ENCODE measurements around the gene COL19A1. TPM values are rescaled to one million over a fixed set of nuclear protein-coding genes. Genes with fewer than 3 reads are reported as not detected.

COL19A1 gene
- polyA plus RNA-seq, 1 donor: 9.5 TPM

- no peak for DNase-seq
Measured at GRCh38 chr6:70176842-70177550, 310.6 kb downstream of the COL19A1 start.

DNA sequence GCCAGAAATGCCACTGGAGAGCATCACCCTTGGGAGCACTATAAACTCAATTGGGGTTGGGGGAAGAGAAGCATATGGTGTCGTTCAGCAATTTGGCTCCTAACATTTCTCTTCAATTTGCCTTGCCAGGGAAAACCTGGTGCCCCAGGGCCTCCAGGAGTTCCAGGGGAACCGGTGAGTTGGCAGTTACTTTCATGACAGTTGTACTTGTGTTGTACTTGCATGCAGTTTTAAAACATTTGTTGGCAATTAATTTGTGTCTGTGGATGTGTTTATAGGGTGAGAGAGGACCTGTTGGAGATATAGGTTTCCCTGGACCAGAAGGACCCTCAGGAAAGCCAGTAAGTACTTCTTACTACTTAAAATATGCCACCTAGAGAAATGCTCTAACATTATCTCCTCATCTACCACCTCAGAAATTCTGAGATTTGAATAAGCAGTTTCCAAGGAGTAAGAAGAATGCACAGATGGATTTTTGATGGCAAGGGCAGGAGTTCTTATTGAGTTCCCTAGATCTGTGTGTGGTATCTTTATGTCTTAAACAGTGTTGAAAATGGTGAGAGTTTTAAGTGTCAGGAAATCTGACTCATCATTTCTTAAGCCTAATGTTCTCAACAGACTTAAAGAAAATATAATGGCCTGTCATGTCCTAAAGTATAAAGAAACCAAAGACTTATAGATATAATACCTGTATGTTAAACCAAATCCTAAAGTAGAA is 314.0 kb downstream of the COL19A1 start:
- no peak for DNase-seq

DNA sequence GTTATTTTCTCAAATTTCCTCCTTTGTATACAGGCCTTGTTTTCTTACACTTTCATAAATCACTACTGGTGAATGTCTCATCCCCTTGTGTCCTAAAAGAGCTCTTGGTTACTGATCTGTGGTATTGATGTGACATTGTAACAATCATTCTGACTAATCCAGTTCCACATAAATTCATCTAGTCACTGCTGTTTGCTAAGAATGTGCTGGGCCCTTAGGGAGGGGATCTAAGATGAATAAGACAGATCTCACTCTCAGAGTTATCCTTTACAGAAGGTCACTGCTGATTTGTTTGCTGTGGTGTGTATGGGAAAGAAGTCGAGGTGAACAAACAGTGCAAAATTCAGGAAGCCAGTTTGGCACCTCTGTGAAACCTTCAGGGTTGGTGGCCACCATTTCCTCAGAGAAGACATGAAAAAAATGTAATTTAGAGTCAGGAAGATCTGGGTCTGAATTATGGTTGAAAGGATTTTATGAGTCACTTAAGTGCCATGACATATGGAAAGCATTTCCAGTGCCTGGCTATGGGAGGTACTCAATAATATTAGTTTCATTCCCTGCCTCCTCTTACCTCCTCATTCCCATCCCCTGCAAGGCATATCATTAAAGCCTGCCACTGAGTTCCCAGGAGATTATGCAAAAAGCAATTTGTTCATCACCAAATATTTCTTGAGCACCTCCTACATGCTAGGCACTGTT is 314.7 kb downstream of the COL19A1 start:
- no peak for DNase-seq

DNA sequence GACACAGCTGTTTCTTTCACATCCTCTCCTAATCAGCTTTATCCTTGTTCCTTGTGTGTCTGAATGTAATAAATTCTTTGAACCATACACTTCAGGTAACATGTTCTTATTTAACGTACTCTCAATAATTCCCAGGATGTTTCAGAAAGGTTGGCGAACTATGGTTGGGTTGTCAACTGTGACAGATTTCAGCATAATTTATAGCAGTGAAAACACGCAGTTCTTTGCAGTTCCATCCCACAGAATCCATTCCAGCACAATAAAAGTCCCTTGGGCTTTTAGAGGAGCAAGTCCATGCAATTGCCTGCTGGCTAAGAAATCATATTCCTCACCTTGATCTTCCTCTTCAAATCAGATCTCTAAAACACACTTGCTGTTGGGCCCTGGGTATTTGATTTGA is 317.2 kb downstream of the COL19A1 start:
- no peak for DNase-seq

DNA sequence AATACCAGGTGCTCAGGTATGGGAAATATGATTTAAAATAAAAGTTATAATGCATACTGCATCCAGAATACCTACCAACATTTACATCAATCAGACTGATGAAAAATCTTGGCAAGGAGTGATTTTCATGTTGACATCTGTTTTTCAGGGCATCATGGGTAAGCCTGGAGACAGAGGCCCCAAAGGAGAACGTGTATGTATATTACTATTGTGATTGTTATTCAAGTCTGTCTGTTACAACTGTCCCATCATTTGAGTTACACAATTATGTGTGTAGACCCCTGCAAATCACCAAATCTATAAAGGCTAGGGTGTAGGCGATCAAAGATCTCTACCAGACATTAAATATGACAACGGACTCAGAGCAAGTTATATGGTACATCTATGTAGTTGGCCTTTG is 318.4 kb downstream of the COL19A1 start:
- DNase-seq: no peak

DNA sequence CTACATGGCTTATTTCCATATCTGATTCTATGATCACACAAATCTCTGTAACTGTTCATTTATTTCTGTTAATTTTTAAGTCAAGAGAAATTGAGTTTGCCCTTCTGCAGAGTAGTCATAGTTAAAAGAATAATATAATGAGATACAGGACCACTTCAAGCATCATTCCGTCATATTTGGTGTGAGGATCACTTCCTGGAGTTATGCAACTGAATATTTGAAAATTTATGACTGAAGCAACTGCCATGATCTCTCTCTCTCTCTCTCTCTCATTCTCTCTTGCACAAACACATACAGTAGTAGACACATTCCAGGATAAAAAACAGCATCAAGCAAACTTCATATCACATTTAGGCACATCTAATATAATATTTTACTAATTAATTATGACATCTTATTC is 320.1 kb downstream of the COL19A1 start:
- DNase-seq: no peak

DNA sequence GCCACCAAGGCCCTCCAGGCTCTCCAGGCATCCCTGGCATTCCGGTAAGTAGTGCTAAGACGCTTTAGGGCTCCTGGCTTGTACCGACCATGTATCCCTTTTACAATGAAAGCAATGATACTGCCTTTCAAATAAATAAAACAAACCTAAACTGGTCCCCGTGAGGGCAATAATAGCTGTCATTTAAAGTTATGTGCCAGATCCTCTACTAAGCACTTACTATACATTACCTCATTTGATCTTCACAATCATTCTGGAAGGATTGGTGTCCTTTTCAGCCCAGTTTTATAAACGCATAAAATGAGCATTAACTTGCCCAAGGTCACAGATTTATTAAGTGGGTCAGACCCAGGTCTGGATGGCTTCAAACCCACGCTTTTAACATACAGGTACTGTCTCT is 321.8 kb downstream of the COL19A1 start:
- no peak for DNase-seq

- DNase-seq: no peak
Measured at GRCh38 chr6:70194421-70194820, 328.1 kb downstream of the COL19A1 start.

GRCh38 chr6:70196531-70196930 is 330.2 kb downstream of the COL19A1 start:
- no peak for DNase-seq

DNA sequence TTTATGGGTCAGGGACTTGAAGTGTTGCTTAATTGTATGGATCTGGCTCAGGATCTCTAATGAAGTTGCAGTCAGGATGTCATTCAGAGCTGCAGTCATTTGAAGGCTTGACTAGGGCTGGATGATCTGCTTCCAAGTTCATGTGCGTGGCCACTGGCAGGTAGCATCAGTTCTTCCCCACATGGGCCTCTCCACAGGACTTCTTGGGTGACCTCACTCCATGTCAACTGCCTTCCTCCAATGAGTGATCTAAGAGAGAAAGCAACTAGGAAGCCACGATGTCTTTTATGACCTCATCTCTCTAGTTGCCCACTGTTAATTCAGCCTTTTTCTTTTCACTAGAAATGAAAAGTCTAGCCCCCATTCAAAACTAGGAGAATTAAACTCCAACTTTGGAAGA is 332.4 kb downstream of the COL19A1 start:
- DNase-seq: no peak

GRCh38 chr6:70208235-70208790 is 342.0 kb downstream of the COL19A1 start:
- no peak for DNase-seq

- no peak for DNase-seq
Measured at GRCh38 chr6:70210462-70210861, 344.1 kb downstream of the COL19A1 start.

DNA sequence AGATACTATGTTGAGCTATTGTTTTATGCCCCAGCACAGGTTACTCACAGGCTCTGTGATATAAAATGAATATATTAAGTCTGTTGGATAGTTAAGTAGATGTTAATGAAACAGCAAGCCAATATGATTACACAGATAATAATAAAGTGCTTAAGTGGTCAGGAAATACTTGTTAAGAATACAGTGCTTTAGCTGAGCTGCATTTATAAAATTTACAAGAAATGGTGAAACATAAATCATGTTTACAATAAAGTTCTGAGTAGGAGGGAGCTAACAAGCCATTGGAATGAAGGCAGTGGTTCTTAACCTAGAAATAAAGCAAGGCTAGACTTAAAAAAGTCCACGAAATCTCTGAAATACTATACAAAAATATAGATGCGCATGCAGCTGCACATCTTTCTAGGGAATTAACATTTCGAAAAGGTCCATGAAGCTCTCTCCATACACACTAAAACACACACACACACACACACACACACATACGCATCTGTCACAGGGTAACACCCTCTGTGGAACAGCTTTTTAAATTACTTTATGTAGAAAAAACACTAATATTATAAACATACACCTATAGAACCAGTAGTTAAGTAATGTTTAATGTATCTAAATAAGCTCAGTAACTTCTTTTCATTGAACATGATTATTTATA is 349.2 kb downstream of the COL19A1 start:
- no peak for DNase-seq

- DNase-seq: no peak
Measured at GRCh38 chr6:70216767-70217166, 350.4 kb downstream of the COL19A1 start.

DNA sequence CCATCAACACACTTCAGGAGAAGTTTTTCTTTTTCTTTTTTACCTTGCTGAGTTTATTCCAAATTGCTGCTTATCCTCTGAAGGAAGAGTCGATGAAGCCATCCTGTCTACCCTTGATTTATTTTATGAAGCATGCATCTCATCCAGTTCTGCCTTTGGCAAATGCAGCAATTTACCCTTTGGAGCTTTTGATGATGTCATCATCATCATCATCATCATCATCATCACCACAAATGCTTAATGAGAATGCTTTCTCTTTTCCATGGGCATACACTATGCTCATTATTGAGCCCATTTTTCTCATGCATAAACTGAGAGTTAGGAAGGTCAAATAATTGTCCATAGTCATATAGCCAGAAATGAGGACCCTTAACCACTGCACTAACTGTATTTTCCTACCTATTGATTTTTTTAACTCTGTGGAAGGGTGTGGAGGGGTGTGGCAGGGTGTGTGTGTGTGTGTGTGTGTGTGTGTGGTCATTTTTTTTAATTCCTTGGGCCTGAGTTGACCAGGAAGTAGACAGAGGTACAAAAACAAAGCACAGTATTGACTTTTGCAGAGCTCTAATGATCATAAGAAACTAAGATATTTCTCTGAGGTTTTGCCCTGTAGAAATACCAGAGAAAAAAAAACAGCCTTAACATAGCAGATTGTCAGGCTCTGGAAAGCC is 353.7 kb downstream of the COL19A1 start:
- no peak for DNase-seq

GRCh38 chr6:70221025-70221714 is 354.8 kb downstream of the COL19A1 start:
- peak; percentile 32 for DNase-seq

DNA sequence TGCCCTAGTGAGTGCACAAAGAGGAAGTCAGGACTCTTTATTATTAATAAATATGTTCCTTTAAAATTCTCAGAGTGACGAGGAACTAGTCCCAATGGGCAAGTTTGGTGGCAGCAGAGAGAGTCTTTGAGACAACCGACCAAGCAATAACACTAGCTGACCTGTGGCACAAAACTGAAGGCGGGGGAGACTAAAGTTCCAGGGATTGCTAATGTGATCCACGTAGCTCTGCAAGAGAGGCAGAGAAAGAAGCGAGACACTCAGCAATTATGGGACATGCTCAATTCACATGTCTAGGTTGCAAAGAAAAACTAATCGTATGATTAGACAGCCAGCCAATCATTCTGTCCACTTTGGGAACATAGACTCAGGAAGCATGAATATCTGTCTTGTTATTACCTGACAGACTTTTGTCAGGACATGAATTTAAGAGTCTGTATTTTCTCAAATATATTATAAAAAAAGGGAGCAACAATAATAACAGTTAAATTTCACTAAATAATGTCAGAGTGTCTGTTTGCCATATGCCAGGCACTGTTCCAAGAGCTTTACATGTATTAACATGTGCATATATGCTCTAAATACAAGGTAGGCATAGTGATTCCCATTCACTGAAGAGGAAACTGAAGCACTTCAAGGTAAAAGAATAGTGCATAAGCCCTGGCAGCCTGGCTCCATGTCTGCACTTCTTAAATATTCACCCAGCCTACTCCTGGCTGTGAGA is 355.5 kb downstream of the COL19A1 start:
- DNase-seq: no peak

DNA sequence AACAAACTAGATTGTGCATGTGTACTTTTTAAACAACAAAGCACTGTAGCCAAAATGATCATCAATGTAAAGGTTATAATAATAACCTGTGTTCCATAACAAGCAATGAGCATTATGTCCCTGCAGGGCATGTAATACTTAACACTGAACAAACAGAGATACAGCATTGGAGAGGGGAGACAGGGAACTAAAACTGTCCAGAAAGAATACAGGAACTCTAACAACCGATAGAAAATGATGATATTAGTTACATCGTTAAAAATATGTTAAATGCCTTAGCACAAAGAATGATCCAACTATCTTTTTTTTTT is 356.0 kb downstream of the COL19A1 start:
- DNase-seq: no peak

DNA sequence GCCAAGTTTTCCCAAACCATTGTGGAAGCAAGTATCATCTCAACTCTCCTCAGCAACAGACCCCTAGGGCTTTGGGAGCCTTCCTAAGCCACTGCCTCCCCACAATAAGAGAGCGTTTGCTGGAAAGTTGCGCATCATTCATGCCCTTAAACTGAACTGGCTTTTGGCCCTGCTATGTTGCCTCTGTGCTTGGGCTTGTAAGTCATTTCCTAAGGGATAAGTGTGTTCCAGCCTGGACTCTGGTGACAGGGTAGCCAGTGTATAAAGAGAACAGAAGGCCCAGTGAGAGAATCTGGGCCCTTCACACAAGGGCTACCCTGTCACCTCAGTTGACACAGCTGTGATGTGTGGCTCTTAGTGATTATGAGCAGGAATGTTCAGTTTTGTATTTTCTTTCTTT is 358.7 kb downstream of the COL19A1 start:
- no peak for DNase-seq

GRCh38 chr6:70231311-70231710 is 365.0 kb downstream of the COL19A1 start:
- no peak for DNase-seq

DNA sequence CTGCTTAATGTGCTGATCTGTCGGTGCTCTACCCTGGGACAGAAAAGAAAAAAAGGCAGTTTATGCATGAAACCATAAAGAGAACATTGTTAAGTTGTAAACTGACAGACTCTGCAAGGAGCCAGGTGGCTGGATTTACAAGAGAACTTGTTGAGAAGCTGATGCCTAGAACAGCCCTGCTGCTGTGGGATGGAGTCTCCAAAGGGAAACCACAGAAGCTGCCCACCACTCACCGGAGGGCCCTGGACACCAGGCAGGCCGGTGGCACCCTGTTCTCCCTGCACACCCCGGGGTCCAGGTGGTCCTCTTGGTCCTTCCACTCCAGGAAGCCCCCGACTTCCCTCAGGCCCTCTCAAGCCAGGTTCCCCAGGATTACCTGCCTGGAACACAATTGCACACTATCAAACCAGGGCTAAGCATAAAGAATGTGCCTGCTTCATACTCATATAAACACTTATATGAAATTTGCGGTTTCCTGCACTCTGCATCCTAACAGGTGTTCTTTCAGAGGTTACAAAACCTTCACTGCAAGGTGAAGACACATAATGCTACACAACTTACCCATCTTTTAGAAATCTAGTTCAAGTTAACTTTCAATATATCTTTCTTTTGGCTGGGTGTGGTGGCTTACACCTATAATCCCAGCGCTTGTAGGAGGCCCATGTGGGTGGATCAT is 368.3 kb downstream of the COL19A1 start:
- no peak for DNase-seq
